Astrocyte (in vitro differentiated cells and primary cell): ENCODE data around the gene BMPR1B. TPM values are rescaled to one million over a fixed set of nuclear protein-coding genes. Genes with fewer than 3 reads are reported as not detected.

Source experiments
- DNase-seq: peaks from one replicate; pipeline ENCODE4 v3.0.0-alpha.2; 2010; ENCODE audit warnings: low read depth
- FAIRE-seq: peaks from 2 replicates; lab custom pipeline; 2011; peaks lifted over from hg19 to GRCh38; lab: Jason Lieb, UNC
- H2AFZ ChIP-seq: 2 replicates; pipeline ENCODE4 v1.6.0; 2012; ENCODE audit warnings: low read depth, low read length, inconsistent platforms
- H3K27ac ChIP-seq: 2 replicates; pipeline ENCODE4 v1.5.1; 2011; ENCODE audit warnings: low read depth, low read length, inconsistent platforms
- H3K27me3 ChIP-seq: 2 replicates; pipeline ENCODE4 v1.6.0; 2011; ENCODE audit warnings: low read length, inconsistent platforms; ENCODE audit not compliant: insufficient read depth
- H3K36me3 ChIP-seq: 2 replicates; pipeline ENCODE4 v1.5.1; 2011; ENCODE audit warnings: low read length, inconsistent platforms; ENCODE audit not compliant: insufficient read depth
- H3K4me1 ChIP-seq: 2 replicates; pipeline ENCODE4 v1.5.1; 2011; ENCODE audit warnings: low read length, inconsistent platforms; ENCODE audit not compliant: insufficient read depth
- H3K4me2 ChIP-seq: 2 replicates; pipeline ENCODE4 v1.6.0; 2012; ENCODE audit warnings: low read length, inconsistent platforms
- H3K4me3 ChIP-seq: 2 replicates; pipeline ENCODE4 v1.5.1; 2011; ENCODE audit warnings: low read depth, mild to moderate bottlenecking, low read length, inconsistent platforms; ENCODE audit not compliant: insufficient read depth
- H3K79me2 ChIP-seq: 2 replicates; pipeline ENCODE4 v1.6.0; 2012; ENCODE audit warnings: mild to moderate bottlenecking, low read length, inconsistent platforms; ENCODE audit not compliant: insufficient read depth
- H3K9ac ChIP-seq: 2 replicates; pipeline ENCODE4 v1.6.0; 2012; ENCODE audit warnings: mild to moderate bottlenecking, low read length, inconsistent platforms
- H3K9me3 ChIP-seq: 2 replicates; pipeline ENCODE4 v1.5.1; 2012; ENCODE audit warnings: low read depth, mild to moderate bottlenecking, low read length, inconsistent platforms; ENCODE audit not compliant: insufficient read depth
- H4K20me1 ChIP-seq: 2 replicates; pipeline ENCODE4 v1.6.0; 2012; ENCODE audit warnings: low read length, inconsistent platforms; ENCODE audit not compliant: insufficient read depth
- H3K27ac Mint-ChIP-seq: one replicate; pipeline ENCODE4 v1.8.0; 2021; ENCODE audit warnings: mild to moderate bottlenecking, mixed read lengths; ENCODE audit not compliant: unreplicated experiment
- H3K27me3 Mint-ChIP-seq: one replicate; pipeline ENCODE4 v1.8.0; 2021; ENCODE audit warnings: low read depth, mixed read lengths; ENCODE audit not compliant: unreplicated experiment
- H3K36me3 Mint-ChIP-seq: one replicate; pipeline ENCODE4 v1.8.0; 2021; ENCODE audit warnings: low read depth, mixed read lengths; ENCODE audit not compliant: unreplicated experiment
- H3K4me1 Mint-ChIP-seq: one replicate; pipeline ENCODE4 v1.8.0; 2021; ENCODE audit warnings: low read depth, mixed read lengths; ENCODE audit not compliant: unreplicated experiment
- H3K4me3 Mint-ChIP-seq: one replicate; pipeline ENCODE4 v1.8.0; 2021; ENCODE audit warnings: mild to moderate bottlenecking, moderate library complexity, mixed read lengths; ENCODE audit not compliant: unreplicated experiment
- H3K9me3 Mint-ChIP-seq: one replicate; pipeline ENCODE4 v1.8.0; 2021; ENCODE audit warnings: mild to moderate bottlenecking, mixed read lengths; ENCODE audit not compliant: unreplicated experiment
- CTCF ChIP-seq: IDR thresholded peaks from 2 replicates; pipeline ENCODE4 v1.5.1; 2011; ENCODE audit warnings: low read depth, mild to moderate bottlenecking, inconsistent platforms, low read length, moderate library complexity; ENCODE audit not compliant: insufficient read depth
- EZH2 ChIP-seq: IDR thresholded peaks from 2 replicates; pipeline ENCODE4 v1.6.1; 2012; ENCODE audit warnings: mild to moderate bottlenecking, low read length, inconsistent platforms; ENCODE audit not compliant: insufficient read depth
- total RNA-seq: library from RNA; stranded (reverse); gene quantifications from 2 replicates; pipeline ENCODE4 v1.2.1, GENCODE V29; 2021

BMPR1B gene
- total RNA-seq, 1 donor from 2014 or later: 14.1 TPM

GRCh38 chr4:95161781-95162469, 404.2 kb downstream of the BMPR1B start:
- H3K79me2 ChIP-seq: no peaks in the 10 kb centered on the region
- H3K27me3 ChIP-seq: no peaks in the 10 kb centered on the region
- Mint-ChIP-seq H3K9me3 (no peaks in the 10 kb centered on the region), H3K27ac (no peak overlapping the region), H3K27me3 (no peaks in the 10 kb centered on the region), H3K4me3 (no peak overlapping the region), H3K36me3 (peaks cover 10% of the 10 kb centered on the region), H3K4me1 (peaks cover 3% of the 10 kb centered on the region)
- no peak overlapping the region for H2AFZ ChIP-seq
- DNase-seq: no peak
- no peaks in the 10 kb centered on the region for H3K36me3 ChIP-seq
- no peak overlapping the region for H3K9ac ChIP-seq
- H3K9me3 ChIP-seq: no peaks in the 10 kb centered on the region
- no peak overlapping the region for H3K27ac ChIP-seq
- H3K4me3 ChIP-seq: no peak overlapping the region
- no peak for FAIRE-seq
- H3K4me2 ChIP-seq: no peak overlapping the region
- TF ChIP-seq EZH2: no peak
- TF ChIP-seq CTCF: no peak
- H4K20me1 ChIP-seq: no peaks in the 10 kb centered on the region
- no peaks in the 10 kb centered on the region for H3K4me1 ChIP-seq

- H3K27ac ChIP-seq: no peak overlapping the region
- FAIRE-seq (no peak), DNase-seq (no peak)
- Mint-ChIP-seq H3K27ac (no peak overlapping the region), H3K27me3 (no peaks in the 10 kb centered on the region), H3K36me3 (peaks cover 10% of the 10 kb centered on the region), H3K9me3 (no peaks in the 10 kb centered on the region), H3K4me3 (no peak overlapping the region), H3K4me1 (peaks cover under 1% of the 10 kb centered on the region)
- H2AFZ ChIP-seq: no peak overlapping the region
- no peak overlapping the region for H3K4me2 ChIP-seq
- H3K9me3 ChIP-seq: no peaks in the 10 kb centered on the region
- no peaks in the 10 kb centered on the region for H3K4me1 ChIP-seq
- no peak for TF ChIP-seq EZH2
- no peak for TF ChIP-seq CTCF
- no peaks in the 10 kb centered on the region for H3K79me2 ChIP-seq
- H4K20me1 ChIP-seq: no peaks in the 10 kb centered on the region
- no peaks in the 10 kb centered on the region for H3K36me3 ChIP-seq
- no peak overlapping the region for H3K4me3 ChIP-seq
- no peaks in the 10 kb centered on the region for H3K27me3 ChIP-seq
- H3K9ac ChIP-seq: no peak overlapping the region
Observed at GRCh38 chr4:95162867-95163266, 405.1 kb downstream of the BMPR1B start.

GRCh38 chr4:95165926-95166524, 408.3 kb downstream of the BMPR1B start:
- no peak overlapping the region for H3K27ac ChIP-seq
- peak; percentile 50 for DNase-seq
- peaks cover 7% of the 10 kb centered on the region for H3K36me3 Mint-ChIP-seq

More at GRCh38 chr4:95165926-95166524, 408.3 kb downstream of the BMPR1B start:
- Histone ChIP-seq H3K27me3 (no peaks in the 10 kb centered on the region), H3K4me2 (no peak overlapping the region), H2AFZ (no peak overlapping the region), H3K4me1 (no peaks in the 10 kb centered on the region), H3K36me3 (no peaks in the 10 kb centered on the region), H4K20me1 (no peaks in the 10 kb centered on the region), H3K9me3 (no peaks in the 10 kb centered on the region), H3K79me2 (no peaks in the 10 kb centered on the region), H3K4me3 (no peak overlapping the region), H3K9ac (no peak overlapping the region)
- peak; percentile 98 for FAIRE-seq
- no peak overlapping the region for H3K4me3 Mint-ChIP-seq
- H3K4me1 Mint-ChIP-seq: no peaks in the 10 kb centered on the region
- H3K27ac Mint-ChIP-seq: no peak overlapping the region
- H3K9me3 Mint-ChIP-seq: no peaks in the 10 kb centered on the region
- H3K27me3 Mint-ChIP-seq: no peaks in the 10 kb centered on the region
- TF ChIP-seq EZH2 (no peak), CTCF (peak; percentile 66)
